GM12891 (cell line): Measurements from ENCODE around the gene TMEM38B. TPM values are rescaled to one million over a fixed set of nuclear protein-coding genes. Genes with fewer than 3 reads are reported as not detected.

Experiments
- DNase-seq: peaks from one replicate; pipeline ENCODE4 v3.0.0; 2011; ENCODE audit warnings: low spot score; ENCODE audit not compliant: insufficient read length
- FAIRE-seq: peaks from 2 replicates; lab custom pipeline; 2011; peaks lifted over from hg19 to GRCh38; lab: Jason Lieb, UNC
- PAX5 ChIP-seq: IDR thresholded peaks from 2 replicates; pipeline ENCODE4 v1.6.1; 2011; ENCODE audit warnings: low read length, moderate library complexity, mild to moderate bottlenecking; ENCODE audit not compliant: insufficient read depth, severe bottlenecking
- POLR2A ChIP-seq: IDR thresholded peaks from 2 replicates; pipeline ENCODE4 v1.6.1; 2011; ENCODE audit warnings: low read depth, low read length, control low read depth
- POLR2AphosphoS5 ChIP-seq: IDR thresholded peaks from 2 replicates; pipeline ENCODE4 v1.6.1; 2011; ENCODE audit warnings: low read depth, low read length, control low read depth
- POU2F2 ChIP-seq: IDR thresholded peaks from 2 replicates; pipeline ENCODE4 v1.6.1; 2011; ENCODE audit warnings: low read depth, mild to moderate bottlenecking, control low read depth, low read length, moderate library complexity
- SPI1 ChIP-seq: IDR thresholded peaks from 2 replicates; pipeline ENCODE4 v1.6.1; 2011; ENCODE audit warnings: low read depth, low read length, control low read depth
- TAF1 ChIP-seq: IDR thresholded peaks from 2 replicates; pipeline ENCODE4 v1.6.1; 2011; ENCODE audit warnings: low read depth, low read length, control low read depth
- polyA plus RNA-seq: library from polyadenylated mRNA; unstranded; fragments of >200 nt; gene quantifications from one replicate; pipeline ENCODE4 v1.2.1, GENCODE V29; 2012; ENCODE audit warnings: low read depth, missing spikeins, inconsistent platforms; ENCODE audit not compliant: missing spikeins

TMEM38B gene, protein sequence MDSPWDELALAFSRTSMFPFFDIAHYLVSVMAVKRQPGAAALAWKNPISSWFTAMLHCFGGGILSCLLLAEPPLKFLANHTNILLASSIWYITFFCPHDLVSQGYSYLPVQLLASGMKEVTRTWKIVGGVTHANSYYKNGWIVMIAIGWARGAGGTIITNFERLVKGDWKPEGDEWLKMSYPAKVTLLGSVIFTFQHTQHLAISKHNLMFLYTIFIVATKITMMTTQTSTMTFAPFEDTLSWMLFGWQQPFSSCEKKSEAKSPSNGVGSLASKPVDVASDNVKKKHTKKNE
- polyA plus RNA-seq: 4.9 TPM

DNA sequence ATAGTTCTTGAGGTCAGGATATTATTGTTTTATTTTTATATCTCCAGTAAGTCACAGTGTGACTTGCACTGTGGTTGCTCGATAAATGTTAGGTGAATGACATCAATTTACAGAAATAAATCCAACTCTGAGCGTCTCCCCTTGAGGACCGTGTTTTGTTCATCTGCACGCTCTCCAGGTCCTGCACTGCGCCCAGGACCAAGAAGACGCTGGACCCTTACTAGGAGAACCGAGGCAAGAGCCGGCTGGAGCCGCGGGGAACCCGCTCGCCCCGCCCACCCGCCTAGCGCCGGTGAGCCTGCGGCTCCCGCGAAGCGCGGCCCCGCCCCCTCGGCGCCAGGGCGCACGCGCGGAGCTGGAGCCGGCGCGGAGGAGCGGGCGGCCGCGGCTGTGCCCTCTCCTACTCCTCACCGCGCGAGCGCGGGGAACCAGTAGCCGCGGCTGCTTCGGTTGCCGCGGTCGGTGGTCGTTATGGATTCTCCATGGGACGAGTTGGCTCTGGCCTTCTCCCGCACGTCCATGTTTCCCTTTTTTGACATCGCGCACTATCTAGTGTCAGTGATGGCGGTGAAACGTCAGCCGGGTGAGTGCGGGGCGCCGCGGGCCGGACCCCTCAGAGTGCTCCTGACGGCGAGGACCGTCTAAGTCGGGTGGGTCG, at the start of gene TMEM38B:
TSS of gene TMEM38B (plus strand) at position 352 of the 658 bp plus-strand sequence. CDS start at position 472, 120 bp downstream.
- DNase-seq: peak; percentile 82
- peak; percentile 91 for FAIRE-seq
- TF ChIP-seq POU2F2 (no peak), SPI1 (no peak), PAX5 (no peak), POLR2AphosphoS5 (peak; percentile 58; the same call in 1 of the 2 replicates), POLR2A (peak; percentile 38; the same call in 1 of the 2 replicates), TAF1 (no peak)

GRCh38 chr9:105646879-105647594, 47.3 kb upstream of the TMEM38B start:
- DNase-seq: no peak
- no peak for TF ChIP-seq POLR2AphosphoS5
- TF ChIP-seq TAF1: no peak
- TF ChIP-seq PAX5: no peak
- TF ChIP-seq POU2F2: no peak
- TF ChIP-seq POLR2A: no peak
- no peak for TF ChIP-seq SPI1
- FAIRE-seq: no peak

- DNase-seq (no peak), FAIRE-seq (no peak)
- no peak for TF ChIP-seq TAF1
- TF ChIP-seq SPI1: no peak
- TF ChIP-seq POU2F2: no peak
- no peak for TF ChIP-seq PAX5
- TF ChIP-seq POLR2A: no peak
- TF ChIP-seq POLR2AphosphoS5: no peak
These were observed 46.6 kb upstream of the TMEM38B start for GRCh38 chr9:105647595-105648349.

DNA sequence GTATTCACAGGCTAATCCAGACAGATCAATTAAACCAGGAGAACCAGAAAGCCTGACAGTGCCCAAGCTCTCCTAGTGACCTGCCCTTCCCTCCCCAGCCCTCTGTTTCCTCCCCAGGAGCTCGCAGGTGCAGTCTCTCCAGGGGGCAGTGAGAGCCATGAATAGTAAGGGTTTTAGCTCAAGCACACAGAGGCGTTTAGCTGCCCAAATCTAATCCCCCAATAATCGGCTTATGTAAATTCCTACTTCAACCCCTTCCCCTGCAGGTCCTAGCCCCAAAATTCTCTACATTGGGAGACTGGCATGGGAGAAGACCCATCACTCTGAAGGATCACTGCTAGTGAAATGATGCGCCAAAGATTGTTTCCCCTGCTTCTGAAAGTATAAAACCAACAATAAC, 42.5 kb upstream of the TMEM38B start:
- TF ChIP-seq PAX5 (no peak), POU2F2 (no peak)
- DNase-seq: no peak
- no peak for FAIRE-seq

DNA sequence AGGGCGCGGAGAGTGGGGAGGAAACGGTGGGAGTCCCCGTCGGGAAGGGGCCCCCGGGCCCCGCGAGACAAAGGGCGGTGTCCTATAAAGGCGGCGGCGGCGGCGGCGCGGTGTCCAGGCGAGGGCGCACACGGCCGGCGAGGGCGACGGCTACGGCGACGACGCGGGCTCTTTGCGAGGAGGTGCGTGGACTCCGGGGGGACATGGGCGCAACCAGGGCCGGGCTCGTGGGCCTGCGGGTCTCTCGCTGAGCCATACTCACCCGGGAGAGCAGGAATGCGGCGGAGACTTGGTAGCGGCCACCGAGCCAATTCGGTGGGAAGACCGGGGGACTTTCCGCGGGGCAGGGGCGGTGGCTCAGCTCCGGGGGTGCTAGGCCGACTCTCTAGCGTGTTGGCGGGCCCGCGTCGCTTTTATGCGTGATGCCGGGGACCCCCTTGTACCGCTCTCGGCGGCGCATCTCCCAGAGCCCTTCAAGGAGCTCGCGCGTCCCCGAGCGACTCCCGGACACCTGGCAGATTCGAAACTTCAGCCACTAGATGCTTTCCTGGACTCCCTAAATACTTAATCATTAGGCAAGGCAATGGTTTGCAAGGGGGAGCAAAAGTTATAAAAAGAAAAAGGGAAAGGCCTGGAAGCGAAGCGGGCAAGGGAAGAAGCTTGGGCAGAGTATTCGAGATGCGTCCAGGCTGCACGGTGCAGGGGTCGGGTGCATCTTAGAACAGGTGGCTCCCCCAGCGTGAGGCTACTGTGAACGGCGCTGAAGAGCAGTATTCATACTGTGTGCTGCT, 38.0 kb upstream of the TMEM38B start:
- DNase-seq (peak; percentile 44), FAIRE-seq (peak; percentile 67)
- TF ChIP-seq POU2F2 (no peak), PAX5 (no peak), SPI1 (no peak), POLR2A (no peak), POLR2AphosphoS5 (no peak), TAF1 (no peak)

- DNase-seq (no peak), FAIRE-seq (no peak)
- TF ChIP-seq SPI1: no peak
- TF ChIP-seq TAF1: no peak
- TF ChIP-seq PAX5: no peak
These were observed 36.0 kb upstream of the TMEM38B start for GRCh38 chr9:105658351-105658750.

GRCh38 chr9:105661011-105661410, 33.3 kb upstream of the TMEM38B start:
- FAIRE-seq (no peak), DNase-seq (no peak)
- TF ChIP-seq POLR2A (no peak), TAF1 (no peak), SPI1 (no peak), PAX5 (no peak), POU2F2 (no peak), POLR2AphosphoS5 (no peak)

GRCh38 chr9:105662184-105663104, 31.9 kb upstream of the TMEM38B start, which contains the start of gene TAL2:
Gene TAL2, plus strand, starts transcription at chr9:105662457. Its CDS starts 40 bp downstream, at chr9:105662497.
- no peak for TF ChIP-seq TAF1
- peak; percentile 88 for TF ChIP-seq SPI1
- FAIRE-seq (peak; percentile 62), DNase-seq (no peak)
